AG08395 (cell line): ENCODE data around the gene NUP98.
"Not testable (repeated sequence)": the region's sequence is repeated elsewhere in the genome, so short reads cannot be mapped to it uniquely, and the experiment has no call there.

ENCODE experiments used
- DNase-seq: peaks from one replicate; pipeline ENCODE4 v3.0.0; 2012; ENCODE audit warnings: mixed read lengths, low spot score

NUP98 gene

GRCh38 chr11:3669742-3670183, 127.6 kb downstream of the NUP98 start:
- no peak for DNase-seq

DNA sequence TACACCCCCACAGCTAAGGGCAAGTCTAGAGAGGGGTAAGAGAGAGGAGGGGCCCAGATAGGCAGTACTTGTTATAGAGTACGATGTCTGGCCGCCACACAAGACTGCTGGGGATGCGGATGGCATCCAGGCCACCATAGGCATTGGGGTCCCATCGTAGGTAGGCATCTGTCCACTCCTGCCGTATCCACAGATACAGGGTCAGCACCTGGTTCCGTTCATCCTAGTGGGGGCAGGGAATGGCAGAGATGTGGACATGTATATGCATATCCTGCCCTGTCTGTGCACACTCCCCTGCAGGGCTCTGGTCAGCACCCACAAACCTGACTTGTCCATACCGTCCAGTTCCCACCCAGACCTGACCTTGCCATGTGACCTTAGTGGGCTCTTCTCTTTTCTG, 128.2 kb downstream of the NUP98 start:
- DNase-seq, result no peak

- DNase-seq, result no peak
Measured at GRCh38 chr11:3667149-3668035, 130.0 kb downstream of the NUP98 start.

DNA sequence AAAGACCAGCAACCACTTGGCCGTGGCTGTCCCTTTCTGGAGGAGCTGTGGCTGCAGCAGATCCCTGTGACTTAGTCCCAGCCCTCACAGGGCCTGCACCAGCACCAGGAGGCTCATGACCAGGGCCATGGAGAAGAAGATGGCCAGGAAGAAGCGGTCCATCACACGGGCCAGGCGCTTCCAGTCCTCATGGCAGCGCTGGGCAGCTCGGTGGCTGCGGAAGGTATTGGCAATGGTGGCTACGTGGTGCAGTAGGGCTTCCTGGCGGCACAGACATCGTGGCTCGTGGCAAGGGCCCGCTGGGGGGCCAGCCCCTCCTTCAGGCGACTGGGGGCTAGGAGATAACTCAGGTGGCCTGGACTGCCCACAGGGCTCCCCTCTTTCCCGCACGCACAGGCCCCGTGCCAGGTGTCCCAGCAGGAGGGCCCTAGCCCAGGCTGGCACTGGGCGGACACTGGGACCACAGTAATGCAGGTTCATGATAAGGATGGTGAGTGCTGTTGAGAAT, 131.3 kb downstream of the NUP98 start:
- no peak for DNase-seq

DNA sequence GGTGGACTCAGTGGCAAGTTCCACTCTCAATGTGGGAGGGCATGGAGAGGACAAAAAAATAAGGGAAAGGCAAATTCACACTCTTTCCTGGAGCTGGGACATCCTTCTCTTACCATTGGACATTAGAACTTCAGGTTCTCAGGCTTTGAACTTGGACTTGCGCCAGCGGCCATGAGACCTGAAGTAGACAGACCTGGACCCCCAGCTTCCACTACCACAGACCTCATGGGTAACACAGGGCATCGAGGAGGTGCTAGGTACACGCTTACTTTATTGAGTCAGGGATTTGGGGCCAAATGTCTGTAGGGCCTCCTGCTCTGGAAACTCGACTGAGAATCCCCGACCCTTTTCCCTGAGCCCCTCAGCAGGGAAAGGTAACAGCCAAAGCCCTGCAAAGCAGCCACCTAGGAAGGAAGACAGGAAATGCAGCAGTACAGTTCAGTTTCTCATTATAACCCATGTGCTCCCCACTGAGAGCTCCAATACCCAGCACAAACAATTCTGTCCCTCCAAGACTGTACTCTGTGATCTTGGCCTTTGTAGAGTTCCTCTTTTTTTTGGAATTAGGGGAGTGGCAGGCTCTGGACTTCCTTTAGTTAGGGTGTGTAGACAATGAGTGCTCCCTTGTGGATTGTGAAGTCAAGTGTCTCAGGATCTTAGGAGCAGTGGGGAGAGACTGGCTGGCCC, 131.9 kb downstream of the NUP98 start:
- no peak for DNase-seq

GRCh38 chr11:3664032-3664630, 133.2 kb downstream of the NUP98 start:
- no peak for DNase-seq

- no peak for DNase-seq
Measured at GRCh38 chr11:3662856-3663255, 134.5 kb downstream of the NUP98 start.

- DNase-seq, result no peak
Measured at GRCh38 chr11:3660960-3661359, 136.4 kb downstream of the NUP98 start.

- DNase-seq, result no peak
Measured at GRCh38 chr11:3659595-3660515, 137.5 kb downstream of the NUP98 start.

DNA sequence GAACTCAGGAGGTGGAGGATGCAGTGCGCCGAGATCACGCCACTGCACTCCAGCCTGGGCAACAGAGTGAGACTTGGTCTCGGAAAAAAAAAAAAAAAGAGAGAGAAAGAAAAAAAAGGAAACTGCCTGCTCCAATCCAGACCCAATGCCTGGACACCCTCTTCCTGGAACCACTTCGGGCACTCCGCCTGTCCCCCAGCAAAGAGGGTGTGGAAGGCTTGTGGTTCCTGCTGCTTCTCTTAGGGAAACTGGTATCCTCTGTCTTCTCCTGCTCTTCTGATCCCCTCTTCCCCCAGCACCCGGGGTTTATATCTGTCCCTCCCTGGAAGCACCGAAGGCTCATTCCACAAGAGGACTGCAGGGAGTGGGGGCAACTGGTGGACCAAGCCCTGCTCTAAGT, 139.1 kb downstream of the NUP98 start:
- DNase-seq, result no peak

DNA sequence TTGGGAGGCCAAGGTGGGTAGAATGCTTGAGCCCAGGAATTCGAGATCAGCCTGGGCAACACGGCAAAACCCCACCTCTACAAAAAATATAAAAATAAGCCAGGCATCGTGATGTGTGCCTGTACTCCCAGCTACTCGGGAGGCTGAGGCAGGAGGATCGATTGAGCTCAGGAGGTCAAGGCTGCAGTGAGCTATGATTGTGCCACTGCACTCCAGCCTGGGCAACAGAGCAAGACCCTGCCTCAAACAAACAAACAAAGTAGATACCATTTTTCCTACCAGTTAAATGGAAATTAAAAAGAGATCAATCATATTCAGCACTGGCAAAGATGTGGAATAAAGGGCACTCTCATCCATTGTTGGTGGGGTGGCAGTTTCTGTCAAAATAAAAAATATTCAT, 140.0 kb downstream of the NUP98 start:
- not testable (repeated sequence) for DNase-seq

DNA sequence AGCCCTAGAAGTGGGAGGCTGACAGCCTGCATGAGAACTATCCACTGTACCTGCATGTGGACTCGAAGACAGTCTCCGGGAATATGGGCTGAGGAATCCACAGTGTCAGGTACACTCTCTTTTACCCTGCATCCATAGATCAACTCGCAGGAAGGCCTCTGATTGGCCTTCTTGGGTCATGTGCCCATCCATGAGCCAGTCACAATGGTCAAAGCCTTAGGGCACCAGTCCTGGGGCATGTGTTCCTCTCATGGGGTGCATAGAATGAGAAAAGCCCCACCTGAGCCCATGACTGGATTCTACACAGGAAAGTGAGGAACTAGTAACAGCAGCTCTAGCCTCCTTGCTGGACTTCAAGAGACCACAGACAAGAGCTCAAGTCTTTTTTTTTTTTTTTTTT, 141.8 kb downstream of the NUP98 start:
- DNase-seq, result no peak

DNA sequence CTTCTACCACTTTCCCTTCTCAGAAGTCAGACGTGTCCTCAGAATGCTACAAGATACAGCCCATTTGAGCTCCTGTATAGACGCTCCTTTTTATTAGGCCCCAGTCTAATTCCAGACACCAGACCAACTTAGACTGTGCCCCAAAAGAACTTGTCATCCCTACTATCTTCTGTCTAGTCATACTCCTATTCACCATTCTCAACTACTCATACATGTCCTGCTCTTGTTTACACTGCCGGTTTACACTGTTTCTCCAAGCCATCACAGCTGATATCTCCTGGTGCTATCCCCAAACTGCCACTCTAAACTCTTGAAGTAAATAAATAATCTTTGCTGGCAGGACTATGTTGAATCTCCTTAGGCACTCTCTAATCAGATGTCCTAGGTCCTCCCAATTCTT, 144.8 kb downstream of the NUP98 start:
- DNase-seq, result not testable (repeated sequence)

GRCh38 chr11:3649374-3649773, 148.0 kb downstream of the NUP98 start:
- not testable (repeated sequence) for DNase-seq

- DNase-seq, result not testable (repeated sequence)
Measured at GRCh38 chr11:3648843-3649242, 148.5 kb downstream of the NUP98 start.

DNA sequence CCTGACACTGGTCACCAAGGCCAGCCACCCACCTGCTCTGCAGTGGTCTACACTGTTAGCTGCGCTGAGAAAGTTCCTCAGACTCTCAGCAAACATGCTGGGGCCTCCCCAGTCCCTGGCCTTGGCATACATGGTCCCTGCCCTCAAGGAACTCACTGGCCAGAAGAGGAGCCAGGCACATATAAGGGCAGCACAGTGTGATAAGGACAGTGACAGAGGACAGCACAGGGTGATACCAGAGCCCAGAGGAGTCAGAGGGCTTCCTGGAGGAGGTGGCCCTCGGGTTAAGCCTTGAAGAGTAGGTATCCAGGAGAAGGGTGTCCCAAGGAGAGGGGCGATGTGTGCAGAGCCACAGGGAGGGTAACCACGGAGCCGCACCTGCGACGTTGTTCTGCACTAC, 151.8 kb downstream of the NUP98 start:
- DNase-seq, result no peak

DNA sequence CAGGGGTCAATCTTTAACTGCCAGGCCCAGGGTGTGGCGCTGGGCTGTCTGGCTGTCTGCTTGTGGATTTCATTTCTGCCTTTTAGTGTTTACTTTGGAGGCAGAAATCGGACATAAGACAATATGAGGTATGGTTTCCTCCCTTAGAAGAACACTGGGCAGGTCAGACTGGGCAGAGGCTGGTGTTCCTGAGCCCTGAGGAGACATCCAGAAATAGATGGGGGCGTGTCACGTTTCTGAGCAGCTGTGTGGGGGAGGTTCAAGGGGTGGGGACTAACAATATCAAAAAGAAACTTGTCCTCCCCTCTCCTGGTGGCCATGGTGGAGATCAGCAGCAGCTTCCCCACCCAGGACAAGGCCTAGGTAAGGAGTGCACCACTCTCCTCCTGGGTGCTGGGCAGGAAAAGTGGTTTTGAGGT, 152.5 kb downstream of the NUP98 start, which contains the start of gene ART1:
TSS of gene ART1 (plus strand) at position 312 of the 419 bp plus-strand sequence. CDS start 14,086 bp downstream, outside the sequence.
- no peak for DNase-seq

GRCh38 chr11:3643102-3643546, 154.2 kb downstream of the NUP98 start:
- DNase-seq, result not testable (repeated sequence)

DNA sequence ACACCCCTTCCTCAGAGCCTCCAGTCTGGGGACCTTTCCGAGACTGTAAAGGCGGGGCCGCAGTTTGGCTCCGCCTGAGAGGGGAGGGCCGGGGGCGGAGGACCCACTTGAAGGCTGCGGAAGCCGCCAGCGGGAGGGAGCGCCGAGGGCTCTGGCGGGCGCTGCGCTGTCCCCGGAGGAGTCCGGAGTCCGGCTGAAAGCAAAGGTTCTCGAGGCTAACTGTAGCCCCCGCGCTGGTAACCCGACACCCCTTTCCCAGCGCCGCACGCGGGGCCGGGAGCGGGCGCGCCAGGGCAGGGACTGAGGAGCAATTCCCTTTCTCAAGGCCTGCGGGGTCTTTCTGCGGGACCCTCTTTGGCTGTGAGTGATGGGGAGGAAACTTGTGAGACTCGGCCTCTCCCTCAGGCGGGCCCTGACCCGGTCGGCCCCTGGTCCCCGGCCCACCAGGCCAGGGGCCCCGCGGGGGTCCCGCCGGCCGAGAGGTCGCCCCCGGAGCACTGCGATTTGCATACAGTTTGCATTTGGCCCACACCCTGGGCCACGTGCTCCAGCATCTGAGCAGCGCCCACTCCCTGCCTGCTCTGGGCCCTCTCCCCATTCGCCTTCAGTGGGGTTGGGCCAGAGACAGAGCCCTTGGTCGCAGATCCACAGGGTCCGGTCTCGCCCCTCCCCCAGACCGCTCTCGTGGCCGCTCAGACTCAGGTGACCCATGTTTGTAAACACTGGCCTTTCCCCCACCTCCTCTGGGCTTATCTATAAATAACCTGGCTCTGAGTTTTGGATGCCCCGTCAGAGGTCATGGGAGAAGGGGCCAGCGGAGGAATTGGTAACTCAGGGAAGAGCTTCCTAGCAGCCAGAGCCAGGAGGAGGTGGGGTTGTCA, 155.0 kb downstream of the NUP98 start:
- DNase-seq, result peak; percentile 83

- no peak for DNase-seq
Measured at GRCh38 chr11:3641701-3642070, 155.7 kb downstream of the NUP98 start, which contains the start of gene ART5. Gene ART5 (minus strand): TSS chr11:3641992. CDS start chr11:3641862, 130 bp downstream.
